DMS53 treated with DMSO at 0.1 percent for 48 hours (cell line): ENCODE measurements around the gene DENND1A.

ENCODE experiments used
- DNase-seq: peaks from one replicate; lab custom pipeline; 2025; ENCODE audit not compliant: unreplicated experiment; lab: John Stamatoyannopoulos, UW

Gene DENND1A

DNA sequence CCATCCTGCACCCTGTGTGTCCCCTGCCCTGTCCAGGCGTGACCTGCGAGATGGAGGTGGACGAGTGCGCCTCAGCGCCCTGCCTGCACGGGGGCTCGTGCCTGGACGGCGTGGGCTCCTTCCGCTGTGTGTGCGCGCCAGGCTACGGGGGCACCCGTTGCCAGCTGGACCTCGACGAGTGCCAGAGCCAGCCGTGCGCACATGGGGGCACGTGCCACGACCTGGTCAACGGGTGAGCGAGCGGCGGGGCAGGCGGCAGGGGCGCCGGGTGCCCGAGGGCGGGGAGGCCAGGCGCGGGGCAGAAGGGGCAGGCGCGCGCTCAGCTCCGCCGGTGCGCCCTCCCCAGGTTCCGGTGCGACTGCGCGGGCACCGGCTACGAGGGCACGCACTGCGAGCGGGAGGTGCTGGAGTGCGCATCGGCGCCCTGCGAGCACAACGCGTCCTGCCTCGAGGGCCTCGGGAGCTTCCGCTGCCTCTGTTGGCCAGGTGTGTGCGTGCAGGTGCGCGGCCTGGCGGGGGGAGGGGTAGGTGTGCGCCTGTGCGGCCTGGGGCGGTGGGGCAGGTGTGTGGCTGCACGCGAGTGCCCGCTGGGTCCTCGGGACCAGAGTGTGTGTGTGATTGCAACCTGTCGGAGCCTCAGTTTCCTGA, 563.9 kb downstream of the DENND1A start:
- no peak for DNase-seq

DNA sequence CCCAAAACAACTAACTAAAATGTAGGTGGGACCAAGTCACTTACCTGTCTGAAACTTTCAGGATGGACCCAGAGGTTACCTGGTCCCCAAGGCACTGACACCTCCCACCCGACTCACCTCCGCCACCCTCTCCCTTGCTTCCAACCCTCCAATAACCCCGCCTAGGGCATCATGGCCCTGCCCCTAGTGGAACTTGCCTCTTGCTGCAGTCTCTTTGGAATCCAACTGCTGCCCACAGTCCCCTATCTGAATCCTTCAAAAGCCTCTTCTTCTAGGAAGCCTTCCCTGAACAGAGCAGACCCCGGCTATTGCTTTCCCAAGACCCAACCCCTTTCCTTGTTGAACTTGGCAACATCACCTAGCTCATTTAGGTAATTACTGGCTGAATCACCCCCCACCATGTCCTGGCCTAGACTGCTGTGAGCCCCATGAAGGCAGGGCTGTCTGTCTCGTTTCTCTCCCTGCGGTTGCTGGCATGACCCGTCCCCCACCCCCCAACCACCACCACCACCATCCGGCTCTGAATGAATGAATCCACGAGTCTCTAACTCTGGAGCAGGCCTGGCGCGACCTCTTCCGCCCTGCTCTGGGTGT, 564.5 kb downstream of the DENND1A start:
- no peak for DNase-seq

DNA sequence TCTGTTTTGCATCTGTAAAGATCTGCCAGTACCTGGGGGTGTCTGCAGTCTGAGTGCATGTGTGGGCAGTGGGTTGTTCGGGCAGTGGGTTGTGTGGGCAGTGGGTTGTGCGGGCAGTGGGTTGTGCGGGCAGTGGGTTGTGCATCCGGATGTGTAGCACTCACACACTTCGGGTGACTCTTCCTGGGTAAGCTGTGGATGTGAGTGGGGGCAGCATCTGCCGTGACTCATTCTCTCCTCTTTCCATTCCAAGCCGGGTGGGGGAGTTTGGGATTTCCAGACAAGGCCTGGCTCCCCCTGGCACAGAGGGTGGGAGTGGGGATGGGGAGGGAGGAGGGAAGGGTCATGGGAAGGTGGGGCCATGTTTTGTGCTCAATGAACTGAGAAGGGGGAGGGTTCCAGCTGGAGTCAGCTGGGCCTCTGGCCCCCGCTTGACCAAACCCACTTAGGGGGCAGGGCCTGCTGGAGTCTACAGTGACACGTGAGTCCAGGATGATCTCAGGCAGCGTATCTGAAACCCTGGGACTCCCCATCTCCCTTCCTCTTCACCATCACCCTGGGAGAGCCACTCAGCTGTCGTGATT, 565.6 kb downstream of the DENND1A start:
- no peak for DNase-seq

DNA sequence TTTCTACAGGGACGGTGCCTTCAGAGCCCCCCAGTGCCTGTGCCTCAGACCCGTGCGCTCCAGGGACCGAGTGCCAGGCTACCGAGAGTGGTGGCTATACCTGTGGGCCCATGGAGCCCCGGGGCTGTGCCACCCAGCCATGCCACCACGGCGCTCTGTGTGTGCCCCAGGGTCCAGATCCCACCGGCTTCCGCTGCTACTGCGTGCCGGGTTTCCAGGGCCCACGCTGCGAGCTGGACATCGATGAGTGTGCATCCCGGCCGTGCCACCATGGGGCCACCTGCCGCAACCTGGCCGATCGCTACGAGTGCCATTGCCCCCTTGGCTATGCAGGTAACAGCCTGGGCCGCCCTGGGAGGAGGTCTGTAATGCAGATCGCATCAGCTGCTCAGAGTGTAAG, 567.1 kb downstream of the DENND1A start:
- DNase-seq, result no peak

DNA sequence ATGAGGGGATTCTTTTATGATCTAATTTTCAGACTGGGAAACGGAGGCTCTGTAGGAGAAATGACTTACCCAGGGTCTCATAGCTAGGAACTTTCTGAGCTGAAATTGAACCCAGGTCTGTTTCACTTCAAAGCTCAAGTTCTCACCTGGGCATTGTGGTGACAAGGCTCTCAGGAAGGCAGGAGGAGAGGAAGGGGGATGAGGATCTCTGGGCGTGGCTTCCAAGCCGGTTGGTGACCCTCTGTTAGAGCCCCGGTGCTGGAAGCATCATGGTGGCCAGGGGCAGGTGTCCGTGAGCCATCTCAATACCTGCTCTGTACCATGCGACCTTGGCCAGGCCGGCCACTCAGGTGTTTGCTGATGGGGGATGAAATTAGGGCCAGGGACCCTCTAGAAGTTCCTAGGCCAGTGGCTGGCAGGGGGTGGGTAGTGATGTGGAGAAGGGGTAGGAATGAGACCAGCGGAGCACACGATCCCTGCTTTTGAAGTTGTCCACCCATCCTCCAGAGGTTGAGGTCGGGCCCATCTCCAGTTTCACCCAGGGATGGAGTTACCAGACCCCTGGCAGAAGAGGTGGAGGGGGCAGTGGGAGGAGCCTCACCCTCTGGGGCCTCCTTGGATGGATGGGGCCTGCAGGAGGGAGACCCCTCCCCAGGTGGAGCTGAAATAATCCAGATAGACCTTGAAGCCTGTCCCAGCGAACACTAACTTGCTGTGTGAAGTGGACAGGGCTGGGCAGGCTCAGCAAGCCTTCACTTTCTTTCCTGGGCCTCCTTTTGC, 568.0 kb downstream of the DENND1A start:
- no peak for DNase-seq

DNA sequence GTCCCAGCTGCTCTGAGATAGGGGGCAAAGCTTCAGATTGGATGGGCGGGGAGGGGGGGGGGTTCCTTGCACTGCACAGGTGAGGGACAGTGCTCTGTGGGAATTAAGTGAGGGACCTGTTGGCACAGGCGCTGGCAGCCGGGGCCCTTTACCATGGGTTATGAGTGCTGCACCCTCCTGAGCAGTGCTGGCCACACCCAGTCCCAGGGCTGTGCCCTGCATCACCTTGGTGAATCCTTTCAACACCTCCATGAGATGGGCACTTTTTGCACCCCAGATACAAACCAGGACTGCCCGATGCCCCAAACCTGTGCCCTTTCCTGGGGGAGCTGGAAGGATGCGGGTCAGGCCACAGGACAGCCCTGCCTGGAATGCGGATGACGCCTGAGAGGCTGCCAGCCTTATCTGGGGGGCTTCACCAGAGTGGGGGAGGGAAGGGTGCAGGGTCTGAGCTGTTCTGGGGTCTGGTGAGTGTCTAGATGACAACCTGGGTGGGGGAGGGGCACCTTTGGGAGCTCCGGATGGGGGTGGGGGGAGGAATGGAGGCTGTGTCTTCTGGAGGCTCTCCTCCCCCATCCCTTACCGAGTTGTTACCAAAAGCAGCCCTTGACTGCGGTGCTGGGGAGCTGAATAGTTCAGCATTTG, 568.7 kb downstream of the DENND1A start:
- DNase-seq, result no peak

DNA sequence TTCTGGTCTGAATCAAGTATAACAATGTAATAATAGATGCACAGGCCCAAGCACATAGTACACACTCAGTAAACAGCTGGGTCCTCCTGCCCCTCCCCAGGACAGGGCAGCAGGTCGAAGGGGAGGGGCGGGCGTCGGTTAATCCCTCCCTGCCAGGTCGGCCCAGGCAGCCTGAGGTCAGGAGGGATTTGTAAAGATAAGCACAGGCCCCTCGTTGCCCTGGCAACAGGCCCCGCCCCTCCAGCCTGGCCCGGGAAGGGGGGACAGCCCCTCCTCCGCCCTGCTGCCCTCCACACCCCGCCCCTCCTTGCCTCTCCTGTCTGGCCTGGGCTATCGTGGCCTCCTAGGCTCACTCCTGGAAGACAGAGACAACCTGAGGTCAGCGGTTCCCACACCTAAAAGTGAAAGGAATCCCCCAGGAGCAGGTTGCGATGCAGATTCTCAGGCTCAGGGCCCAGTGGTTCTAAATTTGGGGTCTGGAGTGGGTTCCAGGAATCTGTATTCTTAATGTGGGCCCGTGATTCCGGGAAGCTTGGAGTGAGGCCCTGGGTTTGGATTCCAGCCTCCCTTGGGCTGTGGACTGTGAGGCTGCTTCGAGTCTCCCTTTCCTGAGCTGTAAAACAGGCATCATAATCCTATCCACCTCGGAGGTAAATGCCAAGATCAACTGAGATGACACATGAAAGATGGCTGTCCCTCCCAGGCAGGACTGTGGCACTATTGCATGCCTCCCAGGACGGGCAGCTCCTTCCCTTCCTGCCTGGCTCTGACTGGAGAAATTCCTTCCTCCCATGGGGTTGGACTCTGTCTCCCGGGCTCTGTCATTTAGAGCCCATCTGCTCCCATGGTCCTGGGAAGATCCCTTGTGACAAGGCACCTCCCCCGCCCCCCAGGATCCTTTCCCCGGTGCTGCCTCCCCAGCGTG, 569.5 kb downstream of the DENND1A start:
- DNase-seq, result peak; percentile 40

DNA sequence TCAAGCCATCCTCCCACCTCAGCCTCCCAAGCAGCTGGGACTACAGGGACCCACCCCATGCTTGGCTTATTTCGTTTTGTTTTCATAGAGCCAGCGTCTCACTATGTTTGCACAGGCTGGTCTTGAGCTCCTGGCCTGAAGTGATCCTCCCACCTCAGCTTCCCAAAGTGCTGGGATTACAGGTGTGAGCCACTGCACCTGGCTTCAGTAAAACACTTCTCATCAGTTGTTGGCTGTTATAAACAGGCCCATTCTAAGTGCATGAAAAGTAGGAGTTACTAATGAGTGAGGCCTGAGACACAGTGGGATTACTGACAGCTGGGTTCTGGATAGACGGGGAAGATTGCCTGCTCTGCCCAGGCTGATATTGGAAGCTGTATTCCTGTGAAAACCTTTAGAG, 570.4 kb downstream of the DENND1A start:
- DNase-seq, result peak; percentile 82

DNA sequence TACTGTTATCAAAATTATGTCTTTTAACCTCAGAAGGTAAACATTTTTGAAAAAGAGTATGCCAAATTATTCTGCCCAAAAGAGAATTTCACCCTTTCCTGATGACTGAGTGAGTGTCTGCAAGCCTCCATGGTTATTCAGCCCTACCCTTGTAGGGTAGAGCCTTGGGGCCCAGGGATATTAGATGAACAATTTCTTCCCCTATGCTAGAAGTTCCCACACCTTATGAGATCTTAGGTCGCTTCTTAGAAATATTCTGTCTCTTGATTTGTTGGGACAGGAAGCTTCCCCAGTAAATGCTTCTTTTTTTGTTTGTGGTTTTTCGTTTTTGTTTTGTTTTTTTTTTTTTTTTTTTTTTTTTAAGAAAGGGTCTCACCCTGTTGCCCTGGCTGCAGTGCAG, 570.8 kb downstream of the DENND1A start:
- DNase-seq, result no peak

DNA sequence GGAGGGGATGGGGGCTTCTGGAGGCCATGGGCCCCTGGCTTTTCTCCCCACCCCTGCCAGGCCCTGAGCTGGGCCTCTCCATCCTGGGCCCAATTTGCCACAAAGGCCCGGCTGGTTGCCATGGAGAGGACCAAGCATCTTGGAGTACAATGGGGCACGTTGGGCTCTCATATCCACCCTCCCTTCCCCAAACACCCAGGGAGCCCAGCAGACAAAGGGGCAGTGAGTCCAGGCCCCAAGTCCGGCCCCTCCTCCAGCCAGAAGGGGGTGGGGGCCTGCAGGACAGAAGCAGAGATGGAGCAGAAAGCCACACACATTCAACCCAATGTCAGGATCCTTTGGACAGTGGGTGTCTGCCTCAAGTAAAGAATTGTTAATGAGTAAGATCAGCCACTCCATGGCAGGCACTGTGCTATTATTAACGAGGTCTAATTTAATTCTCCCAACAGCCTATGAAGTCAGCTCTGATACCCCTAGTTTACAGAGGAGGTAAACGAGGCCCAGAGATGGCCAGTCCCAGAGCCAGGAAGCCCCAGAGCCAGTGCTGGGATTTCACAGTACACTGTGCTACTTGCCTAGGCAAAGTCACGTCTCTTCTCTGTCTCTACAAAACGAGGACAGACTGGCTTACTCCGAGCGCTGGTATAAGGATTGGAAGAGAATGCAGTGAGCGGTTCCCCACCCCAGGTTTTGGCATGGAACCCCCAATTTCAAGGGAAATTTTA, 571.6 kb downstream of the DENND1A start:
- DNase-seq, result no peak

DNA sequence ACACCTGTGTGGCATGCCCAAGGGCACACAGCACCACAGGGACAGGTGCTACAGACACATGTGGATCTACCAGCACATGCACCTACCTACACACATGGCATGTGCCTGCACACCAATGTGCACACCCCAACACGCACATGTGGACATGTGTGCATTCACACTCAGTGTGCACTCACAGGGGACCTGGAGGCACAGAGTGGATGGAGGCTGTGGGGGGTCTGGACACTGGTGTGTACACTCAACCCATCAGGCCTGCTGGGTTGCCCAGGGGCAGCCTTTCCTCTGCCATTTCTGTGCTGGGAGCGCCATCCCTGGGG, 572.2 kb downstream of the DENND1A start:
- DNase-seq, result no peak

DNA sequence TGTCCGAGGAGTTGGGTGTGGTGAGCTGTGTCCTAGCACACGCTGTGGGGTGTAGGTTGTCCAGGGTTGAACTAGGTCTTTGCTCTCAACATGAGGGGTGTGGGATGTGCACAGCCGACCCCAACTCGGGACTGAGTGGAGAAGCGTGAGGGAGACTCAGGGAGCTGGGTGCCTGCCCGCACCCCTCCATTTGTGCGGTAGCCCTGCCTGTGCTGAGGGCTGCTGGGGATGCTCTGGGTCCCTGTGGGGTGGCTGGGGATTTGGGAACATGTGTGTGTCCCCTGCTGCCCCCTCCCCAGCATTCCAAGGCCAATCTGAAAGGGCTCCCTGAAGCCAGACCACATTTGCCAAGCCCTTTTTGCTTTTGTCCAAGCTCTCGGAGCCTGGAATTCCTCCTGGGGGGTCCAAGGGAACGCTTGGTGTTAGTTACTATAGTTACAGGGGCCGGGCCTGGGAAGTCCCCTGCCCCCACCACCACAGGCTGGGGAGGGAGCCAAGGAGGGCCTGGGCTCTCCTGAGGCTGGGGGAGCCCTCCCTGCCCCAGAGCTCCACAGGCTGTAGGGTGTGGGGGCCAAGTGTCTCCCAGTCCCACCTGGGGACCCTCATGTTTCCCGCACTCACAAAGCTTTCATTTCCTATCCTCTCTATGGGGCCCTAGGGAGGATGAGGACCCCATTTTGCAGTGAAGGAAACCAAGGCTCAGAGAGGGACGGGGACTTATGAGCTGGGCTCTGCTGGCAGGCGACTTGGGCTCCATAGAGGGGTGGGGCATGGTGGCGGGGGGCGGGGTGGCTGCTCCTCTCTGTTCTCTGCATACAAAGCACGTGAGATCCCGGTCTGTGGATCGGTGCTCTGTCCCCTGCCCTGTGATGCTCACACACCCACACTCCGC, 572.8 kb downstream of the DENND1A start:
- DNase-seq, result no peak

DNA sequence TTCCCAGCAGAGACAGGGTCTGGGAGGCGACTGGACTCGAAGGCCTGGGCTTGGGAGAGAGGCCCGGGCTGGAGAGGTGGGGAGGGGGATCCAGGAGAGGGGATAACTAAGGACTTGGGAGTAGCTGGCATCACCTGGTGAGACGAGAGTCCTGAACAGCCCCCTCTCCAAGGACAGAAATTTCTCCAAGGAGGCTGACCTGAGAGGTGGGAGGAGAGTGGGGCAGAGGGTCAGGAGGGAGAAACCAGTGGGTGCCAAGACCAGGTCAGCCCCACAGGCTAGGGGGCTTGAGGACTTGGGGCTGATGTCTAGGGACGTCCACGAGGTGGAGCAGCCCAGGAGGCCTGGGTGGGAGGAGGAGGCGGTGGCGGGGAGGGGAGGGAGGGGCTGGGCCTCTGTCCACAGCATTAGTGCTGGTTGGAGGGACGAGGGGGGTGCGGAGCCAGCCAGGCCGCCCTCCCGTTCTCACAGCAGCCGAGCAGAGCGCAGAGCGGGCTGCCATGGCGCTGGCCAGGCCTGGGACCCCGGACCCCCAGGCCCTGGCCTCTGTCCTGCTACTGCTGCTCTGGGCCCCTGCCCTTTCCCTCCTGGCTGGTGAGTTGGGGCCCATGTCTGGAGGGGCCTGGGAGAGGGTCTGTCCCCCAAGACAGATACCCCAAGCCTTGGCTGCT, 574.0 kb downstream of the DENND1A start, which contains the start of gene CRB2:
Gene CRB2, plus strand, starts transcription at position 437 of the 671 bp plus-strand sequence. Its CDS starts 64 bp downstream, at position 501.
- DNase-seq, result no peak

DNA sequence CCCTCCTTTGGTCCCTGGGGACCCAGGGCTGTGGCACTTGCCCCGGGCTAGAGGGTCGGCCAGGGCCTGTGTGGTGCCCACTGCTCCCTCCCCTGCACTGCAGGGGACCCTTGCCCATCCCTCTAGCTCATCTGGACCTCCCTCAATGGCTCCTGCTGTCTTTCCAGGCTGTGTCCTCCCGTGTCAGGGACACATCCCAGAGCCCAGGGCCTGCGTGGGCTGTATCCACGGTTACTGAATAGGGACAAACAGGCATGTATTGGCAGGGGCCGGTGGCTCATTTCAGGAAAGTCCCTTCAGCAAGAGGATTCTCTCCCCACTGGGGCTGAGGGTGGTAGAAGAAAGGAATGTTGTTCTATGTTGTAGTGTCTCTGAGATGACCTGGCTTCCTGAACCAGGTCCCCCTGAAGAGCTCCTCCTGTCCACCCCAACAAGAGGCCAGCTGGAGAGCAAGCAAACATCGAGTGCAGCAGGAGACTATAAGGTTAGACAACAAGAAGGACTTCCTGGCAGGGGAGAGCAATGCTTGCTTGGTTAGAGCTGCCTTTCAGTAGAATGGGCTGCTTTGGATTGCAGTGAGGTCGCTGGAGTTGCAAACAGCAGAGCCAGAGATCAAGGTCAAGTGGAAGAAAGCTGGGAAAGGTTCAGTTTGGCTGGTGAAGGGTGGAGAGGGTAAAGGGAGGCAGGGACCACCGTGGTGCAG, 575.0 kb downstream of the DENND1A start:
- DNase-seq, result no peak

DNA sequence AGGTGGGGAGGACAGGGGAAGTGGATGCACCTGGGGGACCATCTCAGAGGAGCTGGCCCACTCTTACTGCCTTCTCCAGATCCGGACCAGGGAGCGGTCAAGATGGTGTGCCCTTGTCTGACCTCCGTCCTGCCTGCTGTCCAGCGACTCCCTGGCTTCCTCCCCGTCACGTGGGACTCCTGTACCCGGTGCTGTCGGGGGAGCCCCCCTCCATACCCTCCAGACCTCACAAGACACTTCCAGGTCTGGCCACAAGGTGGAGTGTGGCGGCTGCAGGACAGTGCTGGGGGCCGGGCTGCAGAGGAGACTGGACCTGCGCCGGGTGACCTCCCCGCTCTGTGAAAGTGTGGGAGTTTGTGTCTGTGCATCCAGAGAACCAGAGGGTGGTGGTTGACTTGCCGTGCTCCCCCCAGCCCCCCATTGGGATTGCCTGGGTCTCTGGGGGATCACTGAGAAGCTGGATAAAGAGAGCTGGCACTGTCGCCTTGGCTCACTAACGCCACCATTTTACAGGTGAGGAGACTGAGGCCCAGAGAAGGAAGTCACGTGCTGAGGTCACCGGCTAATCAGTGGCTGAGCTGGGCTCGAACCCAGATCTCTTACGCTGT, 575.8 kb downstream of the DENND1A start:
- peak; percentile 20 for DNase-seq

DNA sequence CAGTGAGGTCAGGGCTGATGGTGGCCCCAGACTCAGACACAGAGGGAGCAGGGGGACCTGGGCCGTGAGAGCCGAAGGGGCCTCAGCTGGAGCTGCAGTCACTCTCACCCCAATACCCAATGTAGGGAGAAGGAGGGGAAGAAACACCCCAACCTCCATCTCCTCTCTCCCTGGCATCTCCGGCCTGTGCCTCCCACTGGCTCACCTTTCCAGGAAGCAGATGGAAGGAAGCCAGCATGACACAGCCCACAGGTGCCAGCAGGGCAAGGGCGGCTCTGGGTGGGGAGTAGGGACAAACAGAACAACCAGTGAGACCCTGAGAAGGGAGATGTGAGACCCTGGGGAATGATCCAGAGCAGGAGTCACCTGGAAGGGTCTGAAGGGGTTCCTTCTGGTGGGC, 576.9 kb downstream of the DENND1A start:
- no peak for DNase-seq

DNA sequence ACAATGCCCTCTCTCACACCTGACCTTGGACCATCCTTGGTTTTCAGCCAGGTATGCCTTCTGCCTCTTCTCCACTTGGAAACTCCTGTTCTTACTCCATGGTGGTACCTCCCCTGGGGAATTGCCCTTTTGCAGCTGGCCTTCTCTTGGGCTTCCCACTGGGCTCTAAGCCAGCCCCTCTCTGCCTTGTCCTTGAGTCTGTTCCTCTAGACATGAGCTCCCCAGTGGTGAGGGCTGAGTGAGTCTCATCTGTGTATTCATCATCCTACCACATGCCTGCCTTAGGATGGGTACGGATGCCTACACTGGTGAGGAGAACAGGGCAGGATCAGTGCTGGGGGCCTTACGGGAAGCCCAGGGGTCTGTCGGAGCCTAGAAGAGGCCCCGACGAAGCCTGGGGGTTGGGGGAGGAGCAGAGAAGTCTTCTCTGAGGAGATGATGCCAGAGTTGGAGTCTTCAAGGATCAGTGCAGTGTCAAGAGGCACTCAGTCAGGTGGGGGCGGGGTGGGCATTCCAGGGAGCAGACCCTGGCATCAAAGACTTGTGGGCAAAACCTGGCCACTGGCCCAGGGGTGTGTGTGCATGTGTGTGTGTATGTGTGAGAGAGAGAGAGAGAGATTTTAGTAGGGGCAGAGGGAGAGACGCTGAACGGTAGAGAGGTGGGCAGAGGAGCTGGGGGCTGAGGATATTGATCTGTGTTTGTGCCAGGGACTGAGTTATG, 579.2 kb downstream of the DENND1A start:
- no peak for DNase-seq
